Common myeloid progenitor, CD34-positive (primary cell): ENCODE measurements around the gene PAFAH1B2.

Source experiments
- CTCF ChIA-PET: fragments of 350-600 bp; sonication (Branson Sonifier 250); formaldehyde crosslinking; loops from one replicate; lab custom pipeline; 2021; ENCODE audit warnings: antibody characterized with exemption; lab: Charles Lee
- POLR2A ChIA-PET: fragments of 350-600 bp; sonication (Branson Sonifier 250); formaldehyde crosslinking; loops from one replicate; lab custom pipeline; 2021; ENCODE audit warnings: antibody characterized with exemption; lab: Charles Lee
- DNase-seq, 3 donors: peaks; one replicate each; pipeline versions ENCODE4 v3.0.0 to v3.0.0-alpha.2; 2013
- H3K27ac ChIP-seq, 2 experiments: 1 replicate in 1 of 2; 2 replicates in 1 of 2; pipeline ENCODE4 v1.7.0; 2013; ENCODE audit warnings: inconsistent platforms in 2 of 2, low read length in 2 of 2, mild to moderate bottlenecking in 2 of 2, low read depth in 1 of 2, moderate library complexity in 1 of 2; ENCODE audit not compliant: severe bottlenecking in 2 of 2, insufficient read depth in 1 of 2, poor library complexity in 1 of 2
- H3K27me3 ChIP-seq, 5 experiments: replicated peaks in 2 of 5; 1 replicate in 3 of 5; 2 replicates in 2 of 5; pipeline versions ENCODE4 v1.6.1 to v1.7.0; 2013; ENCODE audit warnings: low read length in 4 of 5, mild to moderate bottlenecking in 2 of 5, moderate library complexity in 2 of 5, inconsistent platforms in 1 of 5; ENCODE audit not compliant: insufficient read depth in 5 of 5, control insufficient read depth in 4 of 5
- H3K36me3 ChIP-seq, 4 experiments: 1 replicate in 2 of 4; 2 replicates in 2 of 4; pipeline versions ENCODE4 v1.6.1 to v1.7.0; 2013; ENCODE audit warnings: low read length in 3 of 4, control low read depth in 1 of 4, mild to moderate bottlenecking in 1 of 4; ENCODE audit not compliant: control insufficient read depth in 4 of 4, insufficient read depth in 4 of 4
- H3K4me1 ChIP-seq, 4 experiments: 1 replicate in 3 of 4; 2 replicates in 1 of 4; pipeline versions ENCODE4 v1.6.1 to v1.7.1; 2013; ENCODE audit warnings: low read length in 3 of 4, mild to moderate bottlenecking in 3 of 4, control low read depth in 1 of 4, inconsistent platforms in 1 of 4, moderate library complexity in 1 of 4; ENCODE audit not compliant: control insufficient read depth in 4 of 4, insufficient read depth in 4 of 4; ENCODE audit errors: control extremely low read depth in 1 of 4
- H3K4me3 ChIP-seq, 7 experiments: 1 replicate in 4 of 7; 2 replicates in 3 of 7; pipeline versions ENCODE4 v1.5.1 to v1.7.0; 2013; ENCODE audit warnings: mild to moderate bottlenecking in 7 of 7, low read length in 6 of 7, moderate library complexity in 6 of 7, inconsistent platforms in 2 of 7, low read depth in 2 of 7, control low read depth in 1 of 7; ENCODE audit not compliant: insufficient read depth in 4 of 7, control insufficient read depth in 1 of 7; ENCODE audit errors: extremely low read depth in 1 of 7
- H3K9me3 ChIP-seq, 5 experiments: 1 replicate in 4 of 5; 2 replicates in 1 of 5; pipeline versions ENCODE4 v1.6.1 to v1.7.1; 2013; ENCODE audit warnings: low read length in 4 of 5, mild to moderate bottlenecking in 2 of 5, inconsistent platforms in 1 of 5, low read depth in 1 of 5, moderate library complexity in 1 of 5; ENCODE audit not compliant: control insufficient read depth in 4 of 5, insufficient read depth in 2 of 5; ENCODE audit errors: control extremely low read depth in 1 of 5
- WGBS: methylation state at CpG from one replicate; pipeline ENCODE4 v1.1.5; 2013; ENCODE audit not compliant: insufficient coverage; 5-methylcytosine and 5-hydroxymethylcytosine counted together

Gene PAFAH1B2

GRCh38 chr11:117178210-117179034 lies 34.3 kb downstream of the PAFAH1B2 start, which contains the start of gene SIDT2:
Gene SIDT2 (plus strand): TSS chr11:117178743. CDS start chr11:117179264, 521 bp downstream.
- Histone ChIP-seq H3K27me3 (no peaks in the 10 kb centered on the region), H3K36me3 (peaks cover 0 to 9% (median 2%) of the 10 kb centered on the region in 4 experiments), H3K4me1 (peaks cover 8 to 31% (median 27%) of the 10 kb centered on the region in 4 experiments), H3K27ac (peak within 1 kb of the TSS in 1 of 2 experiments; percentile 70), H3K4me3 (peak within 1 kb of the TSS; percentile 46 to 82 (median 77)), H3K9me3 (no peaks in the 10 kb centered on the region)
- WGBS: 0% methylated on average over 34 of the region's 51 CpGs
- POLR2A ChIA-PET: interaction anchor here (0.7 to 2.5 kb wide), 5 partner anchors 9 to 34 kb away, joined by 3 to 17 read pairs (median 4); partner anchors contain the start of gene PAFAH1B2
- CTCF ChIA-PET: interaction anchor here (0.8 to 9.7 kb wide), 10 partner anchors 9 to 309 kb away, joined by 3 to 100 read pairs (median 4); partner anchors contain the start of genes PAFAH1B2, PCSK7 and RNF214
- peak; percentile 86 to 95 (median 92) for DNase-seq

GRCh38 chr11:117179048-117179999 lies 35.2 kb downstream of the PAFAH1B2 start:
- no peaks in the 10 kb centered on the region for H3K9me3 ChIP-seq
- peaks cover 0 to 14% (median 2%) of the 10 kb centered on the region in 4 experiments for H3K36me3 ChIP-seq
- CTCF ChIA-PET: interaction anchor here (0.8 to 9.7 kb wide), 18 partner anchors 7 to 387 kb away, joined by 3 to 100 read pairs (median 4); partner anchors contain the start of genes PAFAH1B2, PCSK7 and RNF214
- H3K27ac ChIP-seq: peak overlapping the region in 1 of 2 experiments; percentile 70
- H3K27me3 ChIP-seq: no peaks in the 10 kb centered on the region
- peak in 2 of 3 donors; percentile 40 to 58 for DNase-seq
- POLR2A ChIA-PET: interaction anchor here (0.5 to 2.5 kb wide), 6 partner anchors 10 to 49 kb away, joined by 3 to 17 read pairs (median 4); partner anchors contain the start of gene PAFAH1B2
- H3K4me3 ChIP-seq: peak overlapping the region; percentile 46 to 82 (median 77)
- WGBS: under 1% methylated on average over 27 of the region's 39 CpGs
- H3K4me1 ChIP-seq: peaks cover 8 to 31% (median 27%) of the 10 kb centered on the region in 4 experiments

GRCh38 chr11:117180020-117180419 lies 35.9 kb downstream of the PAFAH1B2 start:
- Histone ChIP-seq H3K36me3 (peaks cover 0 to 14% (median 2%) of the 10 kb centered on the region in 4 experiments), H3K9me3 (no peaks in the 10 kb centered on the region), H3K27ac (no peak overlapping the region), H3K27me3 (no peaks in the 10 kb centered on the region), H3K4me1 (peaks cover 8 to 31% (median 27%) of the 10 kb centered on the region in 4 experiments), H3K4me3 (peak overlapping the region in 6 of 7 experiments; percentile 68 to 82 (median 78))
- ChIA-PET POLR2A (interaction anchor here (0.5 to 2.5 kb wide), 2 partner anchors 36 to 48 kb away, joined by 3 to 17 read pairs; partner anchors contain the start of gene PAFAH1B2), CTCF (interaction anchor here (0.9 to 9.7 kb wide), 15 partner anchors 8 to 387 kb away, joined by 3 to 100 read pairs (median 5); partner anchors contain the start of genes PAFAH1B2, PCSK7 and RNF214)
- WGBS: 11% methylated on average over 3 of the region's 4 CpGs
- peak in 1 of 3 donors; percentile 37 for DNase-seq

GRCh38 chr11:117180661-117181585 lies 36.8 kb downstream of the PAFAH1B2 start:
- POLR2A ChIA-PET: interaction anchor here (0.7 kb wide), 2 partner anchors 9 to 367 kb away, joined by 3 read pairs; no protein-coding TSS in a partner anchor
- Histone ChIP-seq H3K27me3 (no peaks in the 10 kb centered on the region), H3K27ac (no peak overlapping the region), H3K4me1 (peaks cover 8 to 31% (median 27%) of the 10 kb centered on the region in 4 experiments), H3K9me3 (no peaks in the 10 kb centered on the region), H3K36me3 (peaks cover 0 to 14% (median 2%) of the 10 kb centered on the region in 4 experiments), H3K4me3 (peak overlapping the region in 1 of 7 experiments; percentile 45)
- 43% methylated on average over 17 of the region's 22 CpGs for WGBS
- peak; percentile 82 to 93 (median 92) for DNase-seq
- CTCF ChIA-PET: interaction anchor here (0.6 to 9.7 kb wide), 19 partner anchors 7 to 446 kb away, joined by 3 to 100 read pairs (median 4); partner anchors contain the start of genes PAFAH1B2, PCSK7 and RNF214

- 98% methylated on average over 20 of the region's 22 CpGs for WGBS
- H3K4me1 ChIP-seq: peaks cover 8 to 31% (median 27%) of the 10 kb centered on the region in 4 experiments
These were observed 37.8 kb downstream of the PAFAH1B2 start for GRCh38 chr11:117181586-117182550.

More at GRCh38 chr11:117181586-117182550, 37.8 kb downstream of the PAFAH1B2 start:
- H3K9me3 ChIP-seq: no peaks in the 10 kb centered on the region
- POLR2A ChIA-PET: interaction anchor here (0.7 kb wide), 1 partner anchor 10 kb away, joined by 3 read pairs; no protein-coding TSS in a partner anchor
- DNase-seq: no peak
- peaks cover 0 to 14% (median 2%) of the 10 kb centered on the region in 4 experiments for H3K36me3 ChIP-seq
- no peak overlapping the region for H3K27ac ChIP-seq
- no peak overlapping the region for H3K4me3 ChIP-seq
- no peaks in the 10 kb centered on the region for H3K27me3 ChIP-seq
- CTCF ChIA-PET: interaction anchor here (0.6 to 9.7 kb wide), 14 partner anchors 8 to 447 kb away, joined by 3 to 100 read pairs (median 4); partner anchors contain the start of genes PCSK7, RNF214 and TAGLN
